WTC11 (cell line): ENCODE measurements around the gene APOL1. TPM values are rescaled to one million over a fixed set of nuclear protein-coding genes. Genes with fewer than 3 reads are reported as not detected.

Experiments
- ATAC-seq: fragments of 200-7000 bp; cut with Tn5 transposase; 2 replicates; pipeline ENCODE4 v1.10.0; 2021; ENCODE audit warnings: mild to moderate bottlenecking, moderate library complexity
- CTCF ChIA-PET: fragments of 300-600 bp; sonication (Branson Sonifier 250); formaldehyde crosslinking; loops from one replicate; lab custom pipeline; 2021; ENCODE audit warnings: antibody characterized with exemption; lab: Charles Lee
- POLR2A ChIA-PET: fragments of 350-600 bp; sonication (Branson Sonifier 250); formaldehyde crosslinking; loops from one replicate; lab custom pipeline; 2021; ENCODE audit warnings: antibody characterized with exemption; lab: Charles Lee
- DNase-seq: peaks from one replicate; pipeline ENCODE4 v3.0.0; 2021; ENCODE audit warnings: low spot score
- H3K27ac Mint-ChIP-seq: 2 replicates; pipeline ENCODE4 v1.8.0; 2021; ENCODE audit warnings: mixed read lengths
- H3K27me3 Mint-ChIP-seq: 2 replicates; pipeline ENCODE4 v1.8.0; 2021; ENCODE audit warnings: low read depth, mild to moderate bottlenecking, moderate library complexity, mixed read lengths
- H3K36me3 Mint-ChIP-seq: 2 replicates; pipeline ENCODE4 v1.8.0; 2021; ENCODE audit warnings: mixed read lengths
- H3K4me1 Mint-ChIP-seq: 2 replicates; pipeline ENCODE4 v1.8.0; 2022; ENCODE audit warnings: mixed read lengths
- H3K4me3 Mint-ChIP-seq: 2 replicates; pipeline ENCODE4 v1.8.0; 2021; ENCODE audit warnings: mild to moderate bottlenecking, moderate library complexity, mixed read lengths
- H3K9me3 Mint-ChIP-seq: 2 replicates; pipeline ENCODE4 v1.8.0; 2021; ENCODE audit warnings: mixed read lengths
- EMX1 ChIP-seq: fragments of 250-450 bp; sonication (Bioruptor Pico); IDR thresholded peaks from 2 replicates; pipeline ENCODE4 v1.8.0; 2021; ENCODE audit warnings: mild to moderate bottlenecking
- FOXJ3 ChIP-seq: sonication (generic); formaldehyde crosslinking; IDR thresholded peaks from 2 replicates; pipeline ENCODE4 v1.9.0; 2021; ENCODE audit warnings: missing genetic modification reagents, mild to moderate bottlenecking, borderline replicate concordance
- SOX15 ChIP-seq: fragments of 250-450 bp; sonication (Bioruptor Pico); IDR thresholded peaks from 2 replicates; pipeline ENCODE4 v1.9.0; 2021; ENCODE audit warnings: mild to moderate bottlenecking
- SP1 ChIP-seq: sonication (generic); formaldehyde crosslinking; conservative IDR thresholded peaks from 2 replicates; pipeline ENCODE4 v1.8.1; 2022; ENCODE audit warnings: missing genetic modification reagents
- total RNA-seq: library from RNA; stranded (reverse); gene quantifications from 3 replicates; pipeline ENCODE4 v1.2.3, GENCODE V29; 2021
- TF ChIP-seq, protein P1 (sequence below): fragments of 250-450 bp; sonication (Bioruptor Pico); IDR thresholded peaks from 2 replicates; pipeline ENCODE4 v1.9.0; 2021; ENCODE audit warnings: mild to moderate bottlenecking
- TF ChIP-seq, protein P2 (sequence below): fragments of 200-600 bp; IDR thresholded peaks from 2 replicates; pipeline ENCODE4 v1.8.0; 2022; ENCODE audit warnings: antibody characterized with exemption
- TF ChIP-seq, protein P3 (sequence below): sonication (generic); formaldehyde crosslinking; IDR thresholded peaks from 2 replicates; pipeline ENCODE4 v1.8.0; 2022; ENCODE audit warnings: mild to moderate bottlenecking, missing genetic modification reagents
- TF ChIP-seq, protein P4 (sequence below): sonication (generic); formaldehyde crosslinking; IDR thresholded peaks from 2 replicates; pipeline ENCODE4 v1.8.1; 2023; ENCODE audit warnings: mild to moderate bottlenecking, missing genetic modification reagents, moderate library complexity
- TF ChIP-seq, protein P5 (sequence below): sonication (generic); formaldehyde crosslinking; IDR thresholded peaks from 2 replicates; pipeline ENCODE4 v1.8.0; 2023; ENCODE audit warnings: missing genetic modification reagents, mild to moderate bottlenecking, borderline replicate concordance

The APOL1 gene
- total RNA-seq, 1 experiment from 2014 or later = 0.35 TPM

DNA sequence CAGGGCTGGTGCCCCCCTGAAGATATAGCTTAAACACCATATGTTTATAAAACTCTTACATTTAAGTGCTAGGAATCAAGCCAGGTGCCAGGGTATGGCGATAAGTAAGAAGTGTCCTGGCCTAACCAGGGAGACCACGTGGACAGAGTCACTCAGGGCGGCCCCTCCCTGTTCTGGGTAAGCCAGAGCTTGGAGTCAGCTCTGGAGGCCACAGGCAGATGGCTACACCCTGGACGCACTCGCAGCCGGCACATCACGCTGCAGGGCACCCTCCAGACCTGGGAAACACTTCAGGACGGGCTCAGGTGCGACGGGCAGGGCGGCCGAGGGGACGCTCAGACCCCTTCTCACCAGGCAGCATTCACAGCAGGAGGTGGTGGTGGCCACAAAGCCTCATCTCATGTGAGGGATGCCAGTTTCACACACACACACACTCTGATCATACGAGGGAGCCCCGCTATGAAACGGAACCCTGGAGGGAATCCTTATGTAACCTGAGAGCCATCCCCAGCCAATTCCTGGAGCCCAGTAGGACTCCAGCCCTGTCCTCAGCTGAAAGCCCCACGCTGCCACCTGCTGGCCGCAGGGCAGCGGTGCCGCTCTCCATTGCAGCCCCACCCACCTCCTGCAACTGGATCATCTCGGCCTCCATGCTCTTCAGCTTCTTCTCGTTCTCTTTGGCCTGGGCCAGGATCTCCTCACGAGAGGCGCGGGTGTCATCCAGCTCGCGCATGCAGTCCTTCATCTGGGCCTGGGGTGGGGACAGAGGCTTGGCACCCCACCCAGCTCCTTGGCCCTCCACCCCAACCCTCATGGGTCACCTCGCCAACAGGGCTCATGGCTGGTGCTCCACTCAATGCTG, 33.4 kb downstream of the APOL1 start (continued):
- TF ChIP-seq, protein P1, sequence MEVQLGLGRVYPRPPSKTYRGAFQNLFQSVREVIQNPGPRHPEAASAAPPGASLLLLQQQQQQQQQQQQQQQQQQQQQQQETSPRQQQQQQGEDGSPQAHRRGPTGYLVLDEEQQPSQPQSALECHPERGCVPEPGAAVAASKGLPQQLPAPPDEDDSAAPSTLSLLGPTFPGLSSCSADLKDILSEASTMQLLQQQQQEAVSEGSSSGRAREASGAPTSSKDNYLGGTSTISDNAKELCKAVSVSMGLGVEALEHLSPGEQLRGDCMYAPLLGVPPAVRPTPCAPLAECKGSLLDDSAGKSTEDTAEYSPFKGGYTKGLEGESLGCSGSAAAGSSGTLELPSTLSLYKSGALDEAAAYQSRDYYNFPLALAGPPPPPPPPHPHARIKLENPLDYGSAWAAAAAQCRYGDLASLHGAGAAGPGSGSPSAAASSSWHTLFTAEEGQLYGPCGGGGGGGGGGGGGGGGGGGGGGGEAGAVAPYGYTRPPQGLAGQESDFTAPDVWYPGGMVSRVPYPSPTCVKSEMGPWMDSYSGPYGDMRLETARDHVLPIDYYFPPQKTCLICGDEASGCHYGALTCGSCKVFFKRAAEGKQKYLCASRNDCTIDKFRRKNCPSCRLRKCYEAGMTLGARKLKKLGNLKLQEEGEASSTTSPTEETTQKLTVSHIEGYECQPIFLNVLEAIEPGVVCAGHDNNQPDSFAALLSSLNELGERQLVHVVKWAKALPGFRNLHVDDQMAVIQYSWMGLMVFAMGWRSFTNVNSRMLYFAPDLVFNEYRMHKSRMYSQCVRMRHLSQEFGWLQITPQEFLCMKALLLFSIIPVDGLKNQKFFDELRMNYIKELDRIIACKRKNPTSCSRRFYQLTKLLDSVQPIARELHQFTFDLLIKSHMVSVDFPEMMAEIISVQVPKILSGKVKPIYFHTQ = no peak
- 0 out of 2 replicates have a peak, but pooled peaks have one; percentile 3 for TF ChIP-seq EMX1
- TF ChIP-seq, protein P2, sequence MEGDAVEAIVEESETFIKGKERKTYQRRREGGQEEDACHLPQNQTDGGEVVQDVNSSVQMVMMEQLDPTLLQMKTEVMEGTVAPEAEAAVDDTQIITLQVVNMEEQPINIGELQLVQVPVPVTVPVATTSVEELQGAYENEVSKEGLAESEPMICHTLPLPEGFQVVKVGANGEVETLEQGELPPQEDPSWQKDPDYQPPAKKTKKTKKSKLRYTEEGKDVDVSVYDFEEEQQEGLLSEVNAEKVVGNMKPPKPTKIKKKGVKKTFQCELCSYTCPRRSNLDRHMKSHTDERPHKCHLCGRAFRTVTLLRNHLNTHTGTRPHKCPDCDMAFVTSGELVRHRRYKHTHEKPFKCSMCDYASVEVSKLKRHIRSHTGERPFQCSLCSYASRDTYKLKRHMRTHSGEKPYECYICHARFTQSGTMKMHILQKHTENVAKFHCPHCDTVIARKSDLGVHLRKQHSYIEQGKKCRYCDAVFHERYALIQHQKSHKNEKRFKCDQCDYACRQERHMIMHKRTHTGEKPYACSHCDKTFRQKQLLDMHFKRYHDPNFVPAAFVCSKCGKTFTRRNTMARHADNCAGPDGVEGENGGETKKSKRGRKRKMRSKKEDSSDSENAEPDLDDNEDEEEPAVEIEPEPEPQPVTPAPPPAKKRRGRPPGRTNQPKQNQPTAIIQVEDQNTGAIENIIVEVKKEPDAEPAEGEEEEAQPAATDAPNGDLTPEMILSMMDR = peak; percentile 85
- TF ChIP-seq, protein P3, sequence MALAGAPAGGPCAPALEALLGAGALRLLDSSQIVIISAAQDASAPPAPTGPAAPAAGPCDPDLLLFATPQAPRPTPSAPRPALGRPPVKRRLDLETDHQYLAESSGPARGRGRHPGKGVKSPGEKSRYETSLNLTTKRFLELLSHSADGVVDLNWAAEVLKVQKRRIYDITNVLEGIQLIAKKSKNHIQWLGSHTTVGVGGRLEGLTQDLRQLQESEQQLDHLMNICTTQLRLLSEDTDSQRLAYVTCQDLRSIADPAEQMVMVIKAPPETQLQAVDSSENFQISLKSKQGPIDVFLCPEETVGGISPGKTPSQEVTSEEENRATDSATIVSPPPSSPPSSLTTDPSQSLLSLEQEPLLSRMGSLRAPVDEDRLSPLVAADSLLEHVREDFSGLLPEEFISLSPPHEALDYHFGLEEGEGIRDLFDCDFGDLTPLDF (CRISPR knock-in tag) = no peak
- TF ChIP-seq, protein P4, sequence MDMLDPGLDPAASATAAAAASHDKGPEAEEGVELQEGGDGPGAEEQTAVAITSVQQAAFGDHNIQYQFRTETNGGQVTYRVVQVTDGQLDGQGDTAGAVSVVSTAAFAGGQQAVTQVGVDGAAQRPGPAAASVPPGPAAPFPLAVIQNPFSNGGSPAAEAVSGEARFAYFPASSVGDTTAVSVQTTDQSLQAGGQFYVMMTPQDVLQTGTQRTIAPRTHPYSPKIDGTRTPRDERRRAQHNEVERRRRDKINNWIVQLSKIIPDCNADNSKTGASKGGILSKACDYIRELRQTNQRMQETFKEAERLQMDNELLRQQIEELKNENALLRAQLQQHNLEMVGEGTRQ (CRISPR knock-in tag) = no peak

DNA sequence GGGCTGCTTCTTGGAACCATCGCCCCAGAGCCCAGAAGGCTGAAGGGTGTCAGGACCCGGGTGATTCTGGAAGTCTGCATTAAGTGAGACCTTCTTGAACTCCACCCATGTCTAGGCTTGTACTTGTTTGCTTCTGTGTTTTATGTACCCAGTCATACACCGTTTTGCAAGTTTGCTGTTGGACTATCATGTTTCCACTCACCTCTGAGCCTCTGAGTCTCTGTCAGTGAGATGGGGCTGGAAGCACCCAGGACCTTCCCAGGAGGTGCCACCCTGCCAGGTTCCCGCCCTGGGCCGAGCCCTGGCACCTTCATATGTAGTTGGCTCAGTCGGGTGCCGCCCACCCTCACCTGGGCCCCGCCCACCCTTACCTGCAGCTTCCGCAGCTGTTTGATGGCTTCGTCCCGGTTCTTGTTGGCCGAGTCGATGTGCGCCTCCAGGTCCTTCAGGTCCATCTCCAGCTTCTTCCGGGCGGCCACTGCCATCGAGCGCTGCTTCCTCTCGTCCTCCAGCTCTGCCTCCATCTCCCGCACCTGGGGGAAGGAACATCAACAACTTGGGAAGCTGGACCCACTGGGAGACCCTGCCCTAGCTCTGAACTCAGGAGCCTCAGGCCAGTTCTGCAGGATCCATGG, 35.1 kb downstream of the APOL1 start:
- ATAC-seq (no peak), DNase-seq (no peak)
- H3K27ac Mint-ChIP-seq = no peak overlapping the region
- H3K4me1 Mint-ChIP-seq = peaks cover 5% of the 10 kb centered on the region; the same call in 1 of the 2 replicates
- H3K9me3 Mint-ChIP-seq = peaks cover 11% of the 10 kb centered on the region
- ChIA-PET POLR2A (interaction anchor here (0.5 to 0.6 kb wide), 2 partner anchors 24 to 570 kb away, joined by 3 to 7 read pairs; partner anchors contain the start of gene APOL5), CTCF (interaction anchor here (2.3 kb wide), 1 partner anchor 198 kb away, joined by 16 read pairs; no protein-coding TSS in a partner anchor)
- H3K36me3 Mint-ChIP-seq = peaks cover 84% of the 10 kb centered on the region
- H3K4me3 Mint-ChIP-seq = no peak overlapping the region
- no peaks in the 10 kb centered on the region for H3K27me3 Mint-ChIP-seq
- TF ChIP-seq SOX15 (CRISPR knock-in tag) (no peak), FOXJ3 (CRISPR knock-in tag) (no peak), SP1 (no peak)
- TF ChIP-seq, protein P5, sequence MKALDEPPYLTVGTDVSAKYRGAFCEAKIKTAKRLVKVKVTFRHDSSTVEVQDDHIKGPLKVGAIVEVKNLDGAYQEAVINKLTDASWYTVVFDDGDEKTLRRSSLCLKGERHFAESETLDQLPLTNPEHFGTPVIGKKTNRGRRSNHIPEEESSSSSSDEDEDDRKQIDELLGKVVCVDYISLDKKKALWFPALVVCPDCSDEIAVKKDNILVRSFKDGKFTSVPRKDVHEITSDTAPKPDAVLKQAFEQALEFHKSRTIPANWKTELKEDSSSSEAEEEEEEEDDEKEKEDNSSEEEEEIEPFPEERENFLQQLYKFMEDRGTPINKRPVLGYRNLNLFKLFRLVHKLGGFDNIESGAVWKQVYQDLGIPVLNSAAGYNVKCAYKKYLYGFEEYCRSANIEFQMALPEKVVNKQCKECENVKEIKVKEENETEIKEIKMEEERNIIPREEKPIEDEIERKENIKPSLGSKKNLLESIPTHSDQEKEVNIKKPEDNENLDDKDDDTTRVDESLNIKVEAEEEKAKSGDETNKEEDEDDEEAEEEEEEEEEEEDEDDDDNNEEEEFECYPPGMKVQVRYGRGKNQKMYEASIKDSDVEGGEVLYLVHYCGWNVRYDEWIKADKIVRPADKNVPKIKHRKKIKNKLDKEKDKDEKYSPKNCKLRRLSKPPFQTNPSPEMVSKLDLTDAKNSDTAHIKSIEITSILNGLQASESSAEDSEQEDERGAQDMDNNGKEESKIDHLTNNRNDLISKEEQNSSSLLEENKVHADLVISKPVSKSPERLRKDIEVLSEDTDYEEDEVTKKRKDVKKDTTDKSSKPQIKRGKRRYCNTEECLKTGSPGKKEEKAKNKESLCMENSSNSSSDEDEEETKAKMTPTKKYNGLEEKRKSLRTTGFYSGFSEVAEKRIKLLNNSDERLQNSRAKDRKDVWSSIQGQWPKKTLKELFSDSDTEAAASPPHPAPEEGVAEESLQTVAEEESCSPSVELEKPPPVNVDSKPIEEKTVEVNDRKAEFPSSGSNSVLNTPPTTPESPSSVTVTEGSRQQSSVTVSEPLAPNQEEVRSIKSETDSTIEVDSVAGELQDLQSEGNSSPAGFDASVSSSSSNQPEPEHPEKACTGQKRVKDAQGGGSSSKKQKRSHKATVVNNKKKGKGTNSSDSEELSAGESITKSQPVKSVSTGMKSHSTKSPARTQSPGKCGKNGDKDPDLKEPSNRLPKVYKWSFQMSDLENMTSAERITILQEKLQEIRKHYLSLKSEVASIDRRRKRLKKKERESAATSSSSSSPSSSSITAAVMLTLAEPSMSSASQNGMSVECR (CRISPR knock-in tag) = no peak
